Fibroblast of skin of abdomen (primary cell): ENCODE results near the gene CLDN24. TPM values are rescaled to one million over a fixed set of nuclear protein-coding genes. Genes with fewer than 3 reads are reported as not detected.

Experiments
- DNase-seq: peaks from one replicate; pipeline ENCODE4 v3.0.0-alpha.2; 2013
- polyA plus RNA-seq, 2 experiments: library from polyadenylated mRNA; unstranded; fragments of 120-200 nt; gene quantifications; one replicate each; pipeline ENCODE4 v1.2.1, GENCODE V29; 2013; ENCODE audit not compliant: insufficient read length in 2 of 2

CLDN24 gene
- 0.28 TPM for polyA plus RNA-seq (2013, experiment 1 of 2; ENCODE audit: insufficient read length)
- polyA plus RNA-seq (2013, experiment 2 of 2; ENCODE audit: insufficient read length) = 0.29 TPM

- DNase-seq = no peak
These were observed at the start of gene CLDN24 for GRCh38 chr4:183322326-183322725. Gene CLDN24, minus strand, starts transcription at chr4:183322426. Its CDS starts 0 bp downstream, at chr4:183322426.

DNA sequence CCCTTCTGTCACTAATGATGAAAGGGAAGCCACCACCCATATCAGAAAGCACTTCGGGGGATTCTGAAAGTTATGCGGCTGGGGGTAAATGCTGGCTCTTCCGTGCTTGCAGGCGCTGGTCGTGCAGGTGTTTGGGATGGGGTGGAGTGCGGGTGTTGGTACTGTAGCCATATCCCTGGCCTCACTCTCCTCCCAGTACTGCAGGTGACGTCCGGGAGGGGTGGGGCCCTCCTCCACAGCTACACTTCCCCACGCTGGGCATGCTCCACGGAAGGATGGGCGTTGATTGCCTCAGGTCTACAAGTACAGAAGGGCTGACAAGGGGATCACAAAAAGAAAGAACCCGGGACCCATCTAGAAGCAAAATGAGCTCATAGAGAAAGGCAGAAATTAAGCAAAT is 48.6 kb upstream of the CLDN24 start:
- no peak for DNase-seq

DNA sequence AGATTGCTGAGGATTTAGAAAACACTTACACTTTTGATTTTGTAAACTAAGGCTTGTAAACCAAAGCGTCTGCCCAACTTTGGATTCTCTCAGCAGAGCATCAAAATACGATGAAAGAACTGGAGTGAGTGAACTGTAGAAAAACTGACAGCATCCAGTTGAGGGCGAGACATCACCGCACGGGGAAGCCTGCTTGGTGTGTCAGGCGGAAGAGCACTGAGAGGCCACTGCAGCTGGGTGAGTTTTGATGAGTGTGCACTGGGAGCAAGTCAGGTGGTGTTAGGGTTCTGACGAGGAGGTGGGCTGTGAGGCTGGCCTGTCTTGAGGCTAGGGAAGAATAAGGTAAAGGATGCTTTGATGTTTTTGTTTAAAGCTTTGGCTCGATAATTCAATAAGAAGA is 46.8 kb upstream of the CLDN24 start:
- no peak for DNase-seq

DNA sequence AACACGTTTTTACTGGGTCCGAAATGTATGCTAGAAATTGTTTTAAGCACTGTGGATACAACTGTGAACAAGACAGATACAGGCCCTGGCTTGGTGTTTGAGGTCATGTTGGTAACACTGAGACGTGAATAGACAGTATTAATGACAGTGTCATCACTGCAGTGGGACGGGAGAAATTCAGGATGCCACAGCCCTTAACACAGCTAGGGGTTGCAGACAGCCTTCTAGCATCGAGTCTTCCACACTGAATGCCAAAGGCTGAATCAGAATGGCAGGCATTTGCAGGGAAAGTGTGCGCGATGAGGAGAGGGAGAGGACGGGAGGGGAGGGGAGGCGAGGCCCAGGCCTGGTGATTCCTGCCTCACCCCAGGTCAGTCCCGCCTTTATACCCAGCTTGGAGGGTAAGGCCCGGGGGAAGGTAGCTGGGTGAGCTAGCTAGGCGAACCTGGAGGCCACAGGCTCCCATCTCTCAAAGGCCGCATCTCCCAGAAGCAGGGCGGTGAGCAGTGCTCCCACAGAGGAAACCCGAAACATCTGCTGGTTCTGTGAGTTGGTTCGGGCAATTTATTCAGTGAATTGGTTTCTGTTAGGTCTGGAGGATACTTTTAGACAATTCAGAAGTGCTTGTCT is 44.1 kb upstream of the CLDN24 start:
- no peak for DNase-seq

DNA sequence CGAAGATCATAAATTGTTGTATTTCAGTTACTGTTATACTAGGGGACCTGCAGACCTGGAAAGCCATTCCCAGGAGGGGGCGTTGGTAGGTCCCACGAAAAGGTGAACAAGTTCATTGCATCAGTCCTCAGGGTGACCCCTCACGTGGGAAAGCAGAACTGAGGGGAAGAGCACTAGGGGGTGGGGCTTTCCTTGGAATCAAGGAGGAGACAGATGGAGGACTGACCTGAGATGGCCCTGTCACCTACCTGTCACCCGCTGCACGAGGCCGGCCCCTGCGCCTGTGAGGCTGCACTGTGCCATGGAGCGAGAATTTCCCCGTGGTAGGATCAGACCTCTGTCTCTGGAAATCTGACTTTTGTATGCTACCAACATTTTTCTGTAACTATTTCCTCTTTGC is 41.8 kb upstream of the CLDN24 start:
- DNase-seq = no peak

- DNase-seq = peak; percentile 21
These were observed 40.8 kb upstream of the CLDN24 start for GRCh38 chr4:183362916-183363542.

GRCh38 chr4:183362036-183362435 is 39.8 kb upstream of the CLDN24 start:
- DNase-seq = no peak

DNA sequence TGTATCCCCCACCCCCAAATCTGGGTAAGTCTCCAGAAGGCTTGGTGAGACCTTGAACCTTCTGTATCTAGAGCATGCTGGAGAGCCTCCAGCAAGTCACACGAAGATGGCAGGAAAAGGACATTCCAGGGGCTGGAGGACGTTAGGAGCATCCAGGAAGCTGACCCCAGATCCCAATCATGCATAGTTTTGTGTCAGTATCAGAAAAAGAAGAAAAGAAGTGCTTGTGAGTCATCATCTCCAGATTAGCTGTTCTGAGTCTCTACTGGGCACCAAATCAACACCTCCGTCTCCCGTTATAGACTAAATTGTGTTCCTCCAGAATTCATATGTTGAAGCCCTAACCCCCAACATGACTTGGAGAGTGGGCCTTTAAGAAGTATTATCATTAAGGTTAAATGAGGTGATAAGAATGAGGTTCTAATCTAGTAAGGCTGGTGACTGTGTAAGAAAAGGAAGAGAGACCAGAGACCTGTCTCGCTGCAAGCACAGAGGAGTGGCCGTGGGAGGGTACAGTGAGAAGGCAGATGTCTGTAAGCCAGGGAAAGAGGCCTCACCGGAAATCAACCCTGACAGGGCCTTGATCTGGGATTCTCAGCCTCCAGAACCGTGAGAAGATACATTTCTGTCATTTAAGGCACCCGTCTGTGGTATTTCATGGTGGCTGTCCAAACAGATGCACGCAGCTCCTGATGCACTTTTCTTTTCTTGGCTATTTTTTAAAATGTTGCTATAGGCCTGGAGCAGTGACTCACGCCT is 38.1 kb upstream of the CLDN24 start:
- peak; percentile 68 for DNase-seq

DNA sequence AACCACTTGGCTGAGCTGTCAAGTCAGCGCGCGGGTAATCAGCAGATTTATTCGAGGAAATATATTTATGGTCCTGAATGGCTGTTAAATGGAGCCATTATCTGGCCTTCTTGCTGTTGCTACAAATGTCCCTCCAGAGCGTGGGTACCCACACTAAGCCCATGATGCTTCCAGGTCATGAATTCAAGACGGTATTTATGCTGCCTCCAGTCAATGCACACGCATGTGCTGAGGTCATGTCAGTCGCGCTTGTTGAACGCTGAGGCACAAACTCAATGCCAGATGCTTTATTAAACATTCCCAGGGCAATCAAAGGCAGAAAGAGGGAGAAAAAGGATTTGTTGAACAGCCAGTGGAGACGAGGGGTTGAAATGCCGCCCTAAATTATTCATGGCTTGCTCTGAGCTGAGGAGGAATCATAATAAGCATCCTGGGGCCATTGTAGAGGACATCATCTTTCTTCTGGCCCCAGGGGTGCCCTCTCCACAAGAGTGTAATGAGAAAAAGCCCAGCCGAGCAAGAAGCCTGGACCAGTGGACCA is 36.1 kb upstream of the CLDN24 start:
- DNase-seq = no peak

GRCh38 chr4:183356931-183357675 is 34.9 kb upstream of the CLDN24 start:
- no peak for DNase-seq

DNA sequence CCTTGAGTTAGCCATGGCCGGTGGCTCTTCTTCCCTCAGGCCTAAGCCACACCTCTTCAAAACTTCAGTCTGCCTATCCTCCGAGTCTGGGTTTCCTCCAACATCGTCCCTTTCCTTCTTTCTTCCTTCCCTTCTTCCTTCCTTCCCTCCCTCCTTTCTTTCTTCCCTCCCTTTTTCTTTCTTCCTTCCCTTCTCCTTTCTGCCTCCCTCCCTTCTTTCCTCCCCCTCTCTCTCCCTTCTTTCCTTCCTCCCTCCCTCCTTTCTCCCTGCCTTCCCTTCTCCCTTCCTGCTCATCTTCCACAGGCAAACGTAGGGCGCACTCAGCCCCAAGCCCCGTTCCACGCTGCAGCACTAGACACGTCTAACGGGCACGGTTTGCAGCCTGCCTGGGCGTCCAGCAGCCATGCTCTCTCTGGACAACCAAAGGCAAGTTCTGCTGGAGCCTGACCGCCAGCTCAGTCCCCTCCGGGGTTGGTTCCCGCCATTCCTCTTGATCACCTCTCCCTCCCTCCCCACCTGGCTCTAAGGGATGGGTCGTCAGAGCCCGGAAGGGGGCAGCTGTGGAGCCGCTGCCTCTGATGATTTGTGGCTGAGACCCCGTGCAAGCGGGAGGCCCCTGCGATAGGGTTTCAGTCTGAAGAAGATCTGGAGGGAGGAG is 34.1 kb upstream of the CLDN24 start:
- no peak for DNase-seq

DNA sequence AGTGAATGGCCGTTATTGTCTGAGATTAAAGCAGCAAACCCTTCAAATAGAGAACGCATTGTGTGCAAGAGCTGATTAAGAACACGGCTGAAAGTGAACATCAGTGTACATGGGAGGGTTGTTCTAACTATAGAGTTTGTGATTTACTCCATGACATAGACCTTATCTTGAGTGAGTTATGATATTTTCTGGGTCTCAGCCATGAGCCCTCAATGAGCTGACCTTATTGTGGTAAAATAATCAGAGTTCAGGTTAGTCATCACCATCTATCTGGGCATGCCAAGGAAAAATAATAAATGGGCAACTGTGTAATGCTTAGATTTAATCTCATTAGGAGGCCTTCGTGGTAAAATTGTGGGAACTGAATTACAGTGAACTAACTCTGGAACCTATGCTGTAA is 33.2 kb upstream of the CLDN24 start:
- DNase-seq = peak; percentile 71

GRCh38 chr4:183354219-183354618 is 32.0 kb upstream of the CLDN24 start:
- DNase-seq = no peak

- no peak for DNase-seq
These were observed 31.3 kb upstream of the CLDN24 start for GRCh38 chr4:183353557-183353956.

GRCh38 chr4:183352546-183352945 is 30.3 kb upstream of the CLDN24 start:
- DNase-seq = no peak

DNA sequence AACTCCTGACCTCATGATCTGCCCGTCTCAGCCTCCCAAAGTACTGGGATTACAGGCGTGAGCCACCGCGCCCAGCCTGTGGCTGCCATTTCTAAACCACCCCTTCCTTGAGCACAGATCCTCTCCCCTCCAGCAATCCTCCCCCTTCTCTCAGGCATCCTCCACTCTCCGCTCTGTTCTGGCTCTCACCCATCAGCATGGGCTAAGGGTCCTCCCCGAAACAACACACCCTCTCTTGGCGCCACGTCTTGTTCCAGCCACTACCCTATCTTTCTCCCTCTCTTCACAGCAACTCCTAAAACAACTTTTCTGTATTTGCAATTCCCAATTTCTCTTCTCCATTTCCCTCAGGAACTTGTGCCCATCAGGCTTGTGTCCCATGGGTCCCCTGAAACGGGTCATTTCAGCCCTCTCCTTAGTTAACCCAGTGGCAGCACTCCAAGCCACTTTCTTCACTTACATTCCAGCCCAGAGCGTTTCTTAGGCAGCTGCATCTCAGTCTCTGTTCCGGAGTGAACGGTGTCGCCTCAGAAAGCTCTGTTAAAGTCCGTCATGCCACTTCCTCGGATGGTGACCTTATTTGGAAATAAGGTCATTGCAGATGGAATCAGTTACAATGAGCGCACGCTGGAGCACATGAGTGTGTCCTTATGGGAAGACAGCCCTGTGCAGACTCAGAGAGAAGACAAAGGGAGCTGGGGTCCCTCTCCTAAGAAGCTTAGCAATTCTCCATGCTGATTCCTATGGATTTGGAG is 28.3 kb upstream of the CLDN24 start:
- DNase-seq = peak; percentile 67

DNA sequence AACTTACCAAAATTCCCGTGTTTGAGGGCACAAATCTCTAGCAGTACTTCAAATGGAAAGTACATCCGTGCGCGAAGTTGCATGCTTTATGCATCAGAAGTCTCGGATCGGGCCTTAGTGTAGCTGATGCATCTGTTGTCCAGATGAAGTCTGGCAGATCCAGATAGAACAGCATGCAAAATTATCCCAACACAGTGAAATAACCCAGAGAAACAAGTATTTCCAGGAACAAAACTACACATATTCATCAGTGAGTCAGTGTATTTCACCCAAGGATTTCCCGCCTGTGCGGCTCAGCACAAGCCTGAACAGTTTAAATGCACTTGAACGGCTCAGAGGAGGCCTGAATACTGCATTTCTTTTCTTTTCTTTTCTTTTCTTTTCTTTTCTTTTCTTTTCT is 27.4 kb upstream of the CLDN24 start:
- peak; percentile 97 for DNase-seq

GRCh38 chr4:183348706-183349659 is 26.8 kb upstream of the CLDN24 start:
- peak; percentile 98 for DNase-seq

DNA sequence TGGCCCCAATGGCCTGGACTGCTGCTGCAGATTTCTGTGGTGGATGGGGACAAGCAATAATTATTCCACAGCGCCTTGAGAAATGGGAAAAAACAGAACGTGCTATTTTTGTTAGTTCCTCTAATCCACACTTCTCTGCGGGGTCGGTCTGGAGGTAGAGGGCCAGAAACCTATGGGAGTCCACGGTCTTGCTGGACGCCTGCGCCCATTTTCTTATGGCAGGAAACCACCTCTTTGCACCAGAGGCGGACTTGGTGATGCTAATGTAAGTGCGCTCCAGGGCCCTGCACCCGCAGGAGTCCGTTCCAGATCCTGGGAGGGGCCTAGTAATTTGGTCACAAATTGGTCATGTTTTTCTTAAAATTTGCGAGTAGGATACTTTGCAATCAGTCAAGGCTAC is 25.9 kb upstream of the CLDN24 start:
- no peak for DNase-seq

GRCh38 chr4:183347566-183347965 is 25.3 kb upstream of the CLDN24 start:
- DNase-seq = peak; percentile 63
